ENCODE measurements around the gene GPR45. TPM values are rescaled to one million over a fixed set of nuclear protein-coding genes. Genes with fewer than 3 reads are reported as not detected.

Gene GPR45
- total and polyA plus RNA-seq, 9 of the 15 experiments (the other 6 are each of a cell fraction or from before 2014, with no cell fraction given) = not detected

DNA sequence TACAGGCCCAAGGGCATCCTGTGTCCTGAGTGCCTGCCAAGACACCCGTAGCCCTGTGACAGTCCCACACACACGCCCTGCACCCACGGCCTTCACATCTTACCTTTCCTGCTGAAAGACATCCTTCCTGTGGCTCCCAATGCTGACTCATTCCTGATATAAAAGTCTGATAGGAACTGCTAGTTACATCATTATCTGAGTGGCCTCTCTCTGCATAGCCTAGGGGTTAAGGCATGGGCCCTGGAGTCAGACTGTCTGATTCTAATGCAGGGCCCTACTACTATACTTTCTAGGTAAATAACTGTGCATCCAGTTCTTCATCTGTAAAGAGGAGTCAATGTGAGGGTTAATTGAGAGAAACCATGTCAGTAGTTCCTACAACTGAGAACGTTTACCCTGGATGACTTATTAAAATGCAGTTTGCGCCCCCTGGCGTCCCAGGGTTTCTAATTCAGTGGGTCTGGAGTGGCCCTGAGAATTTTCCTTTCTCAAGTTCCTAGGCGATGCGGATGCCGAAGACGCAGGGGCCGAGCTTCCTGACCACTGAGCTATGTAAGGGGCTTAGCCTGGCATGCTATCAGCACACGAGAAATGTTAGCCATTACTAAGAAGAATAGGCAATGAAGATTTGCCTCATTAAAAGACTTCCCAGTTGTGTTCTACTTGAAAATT lies 6.0 kb upstream of the GPR45 start (continued):
- TF ChIP-seq, protein P1, sequence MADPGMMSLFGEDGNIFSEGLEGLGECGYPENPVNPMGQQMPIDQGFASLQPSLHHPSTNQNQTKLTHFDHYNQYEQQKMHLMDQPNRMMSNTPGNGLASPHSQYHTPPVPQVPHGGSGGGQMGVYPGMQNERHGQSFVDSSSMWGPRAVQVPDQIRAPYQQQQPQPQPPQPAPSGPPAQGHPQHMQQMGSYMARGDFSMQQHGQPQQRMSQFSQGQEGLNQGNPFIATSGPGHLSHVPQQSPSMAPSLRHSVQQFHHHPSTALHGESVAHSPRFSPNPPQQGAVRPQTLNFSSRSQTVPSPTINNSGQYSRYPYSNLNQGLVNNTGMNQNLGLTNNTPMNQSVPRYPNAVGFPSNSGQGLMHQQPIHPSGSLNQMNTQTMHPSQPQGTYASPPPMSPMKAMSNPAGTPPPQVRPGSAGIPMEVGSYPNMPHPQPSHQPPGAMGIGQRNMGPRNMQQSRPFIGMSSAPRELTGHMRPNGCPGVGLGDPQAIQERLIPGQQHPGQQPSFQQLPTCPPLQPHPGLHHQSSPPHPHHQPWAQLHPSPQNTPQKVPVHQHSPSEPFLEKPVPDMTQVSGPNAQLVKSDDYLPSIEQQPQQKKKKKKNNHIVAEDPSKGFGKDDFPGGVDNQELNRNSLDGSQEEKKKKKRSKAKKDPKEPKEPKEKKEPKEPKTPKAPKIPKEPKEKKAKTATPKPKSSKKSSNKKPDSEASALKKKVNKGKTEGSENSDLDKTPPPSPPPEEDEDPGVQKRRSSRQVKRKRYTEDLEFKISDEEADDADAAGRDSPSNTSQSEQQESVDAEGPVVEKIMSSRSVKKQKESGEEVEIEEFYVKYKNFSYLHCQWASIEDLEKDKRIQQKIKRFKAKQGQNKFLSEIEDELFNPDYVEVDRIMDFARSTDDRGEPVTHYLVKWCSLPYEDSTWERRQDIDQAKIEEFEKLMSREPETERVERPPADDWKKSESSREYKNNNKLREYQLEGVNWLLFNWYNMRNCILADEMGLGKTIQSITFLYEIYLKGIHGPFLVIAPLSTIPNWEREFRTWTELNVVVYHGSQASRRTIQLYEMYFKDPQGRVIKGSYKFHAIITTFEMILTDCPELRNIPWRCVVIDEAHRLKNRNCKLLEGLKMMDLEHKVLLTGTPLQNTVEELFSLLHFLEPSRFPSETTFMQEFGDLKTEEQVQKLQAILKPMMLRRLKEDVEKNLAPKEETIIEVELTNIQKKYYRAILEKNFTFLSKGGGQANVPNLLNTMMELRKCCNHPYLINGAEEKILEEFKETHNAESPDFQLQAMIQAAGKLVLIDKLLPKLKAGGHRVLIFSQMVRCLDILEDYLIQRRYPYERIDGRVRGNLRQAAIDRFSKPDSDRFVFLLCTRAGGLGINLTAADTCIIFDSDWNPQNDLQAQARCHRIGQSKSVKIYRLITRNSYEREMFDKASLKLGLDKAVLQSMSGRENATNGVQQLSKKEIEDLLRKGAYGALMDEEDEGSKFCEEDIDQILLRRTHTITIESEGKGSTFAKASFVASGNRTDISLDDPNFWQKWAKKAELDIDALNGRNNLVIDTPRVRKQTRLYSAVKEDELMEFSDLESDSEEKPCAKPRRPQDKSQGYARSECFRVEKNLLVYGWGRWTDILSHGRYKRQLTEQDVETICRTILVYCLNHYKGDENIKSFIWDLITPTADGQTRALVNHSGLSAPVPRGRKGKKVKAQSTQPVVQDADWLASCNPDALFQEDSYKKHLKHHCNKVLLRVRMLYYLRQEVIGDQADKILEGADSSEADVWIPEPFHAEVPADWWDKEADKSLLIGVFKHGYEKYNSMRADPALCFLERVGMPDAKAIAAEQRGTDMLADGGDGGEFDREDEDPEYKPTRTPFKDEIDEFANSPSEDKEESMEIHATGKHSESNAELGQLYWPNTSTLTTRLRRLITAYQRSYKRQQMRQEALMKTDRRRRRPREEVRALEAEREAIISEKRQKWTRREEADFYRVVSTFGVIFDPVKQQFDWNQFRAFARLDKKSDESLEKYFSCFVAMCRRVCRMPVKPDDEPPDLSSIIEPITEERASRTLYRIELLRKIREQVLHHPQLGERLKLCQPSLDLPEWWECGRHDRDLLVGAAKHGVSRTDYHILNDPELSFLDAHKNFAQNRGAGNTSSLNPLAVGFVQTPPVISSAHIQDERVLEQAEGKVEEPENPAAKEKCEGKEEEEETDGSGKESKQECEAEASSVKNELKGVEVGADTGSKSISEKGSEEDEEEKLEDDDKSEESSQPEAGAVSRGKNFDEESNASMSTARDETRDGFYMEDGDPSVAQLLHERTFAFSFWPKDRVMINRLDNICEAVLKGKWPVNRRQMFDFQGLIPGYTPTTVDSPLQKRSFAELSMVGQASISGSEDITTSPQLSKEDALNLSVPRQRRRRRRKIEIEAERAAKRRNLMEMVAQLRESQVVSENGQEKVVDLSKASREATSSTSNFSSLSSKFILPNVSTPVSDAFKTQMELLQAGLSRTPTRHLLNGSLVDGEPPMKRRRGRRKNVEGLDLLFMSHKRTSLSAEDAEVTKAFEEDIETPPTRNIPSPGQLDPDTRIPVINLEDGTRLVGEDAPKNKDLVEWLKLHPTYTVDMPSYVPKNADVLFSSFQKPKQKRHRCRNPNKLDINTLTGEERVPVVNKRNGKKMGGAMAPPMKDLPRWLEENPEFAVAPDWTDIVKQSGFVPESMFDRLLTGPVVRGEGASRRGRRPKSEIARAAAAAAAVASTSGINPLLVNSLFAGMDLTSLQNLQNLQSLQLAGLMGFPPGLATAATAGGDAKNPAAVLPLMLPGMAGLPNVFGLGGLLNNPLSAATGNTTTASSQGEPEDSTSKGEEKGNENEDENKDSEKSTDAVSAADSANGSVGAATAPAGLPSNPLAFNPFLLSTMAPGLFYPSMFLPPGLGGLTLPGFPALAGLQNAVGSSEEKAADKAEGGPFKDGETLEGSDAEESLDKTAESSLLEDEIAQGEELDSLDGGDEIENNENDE (IDR thresholded peaks at IDR 0.05; ENCODE audit: low read depth, low read length) = no peak
- no peak for TF ChIP-seq ETV6 (IDR thresholded peaks at IDR 0.05; ENCODE audit: borderline replicate concordance in 1 of 2, low read depth in 2 of 2, low read length in 1 of 2)
- TF ChIP-seq ETV6 (CRISPR knock-in tag; IDR thresholded peaks at IDR 0.05; ENCODE audit: borderline replicate concordance) = no peak
- peak; percentile 59; the same call in 1 of the 2 replicates for TF ChIP-seq ZEB2 (IDR thresholded peaks at IDR 0.05)
- TF ChIP-seq, protein P2, sequence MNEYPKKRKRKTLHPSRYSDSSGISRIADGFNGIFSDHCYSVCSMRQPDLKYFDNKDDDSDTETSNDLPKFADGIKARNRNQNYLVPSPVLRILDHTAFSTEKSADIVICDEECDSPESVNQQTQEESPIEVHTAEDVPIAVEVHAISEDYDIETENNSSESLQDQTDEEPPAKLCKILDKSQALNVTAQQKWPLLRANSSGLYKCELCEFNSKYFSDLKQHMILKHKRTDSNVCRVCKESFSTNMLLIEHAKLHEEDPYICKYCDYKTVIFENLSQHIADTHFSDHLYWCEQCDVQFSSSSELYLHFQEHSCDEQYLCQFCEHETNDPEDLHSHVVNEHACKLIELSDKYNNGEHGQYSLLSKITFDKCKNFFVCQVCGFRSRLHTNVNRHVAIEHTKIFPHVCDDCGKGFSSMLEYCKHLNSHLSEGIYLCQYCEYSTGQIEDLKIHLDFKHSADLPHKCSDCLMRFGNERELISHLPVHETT (CRISPR knock-in tag; conservative IDR thresholded peaks at IDR 0.05 in 1 of 2, IDR thresholded peaks at IDR 0.05 in 1 of 2) = no peak
- no peak for TF ChIP-seq ZNF561 (CRISPR knock-in tag; conservative IDR thresholded peaks at IDR 0.05)
- no peak for TF ChIP-seq CHD2 (IDR thresholded peaks at IDR 0.05; ENCODE audit: low read depth, low read length)
- TF ChIP-seq KLF16 (IDR thresholded peaks at IDR 0.05) = 0 out of 2 replicates have a peak, but pooled peaks have one; percentile 6
- peak; percentile 28; the same call in 1 of the 2 replicates for TF ChIP-seq CEBPB (tag; IDR thresholded peaks at IDR 0.05)

Data from K562 (cell line).